Measurements from ENCODE around the gene TRAF2.

- TF ChIP-seq EZH2 (IDR thresholded peaks at IDR 0.05; ENCODE audit: borderline replicate concordance, insufficient read depth, low read depth, low read length, poor library complexity, severe bottlenecking), result no peak
- TF ChIP-seq CTCF (IDR thresholded peaks at IDR 0.05), result peak; percentile 36
Observed at GRCh38 chr9:136949817-136950655, 63.7 kb downstream of the TRAF2 start.
